Fibroblast of peridontal ligament (primary cell): ENCODE data around the gene NPDC1.
A peak's percentile ranks its signal among the peaks of the same experiment; 100 is the strongest.

ENCODE experiments used
- DNase-seq: peaks from one replicate; pipeline ENCODE4 v3.0.0-alpha.2; 2010; ENCODE audit errors: extremely low read depth

Gene NPDC1

GRCh38 chr9:137055385-137056364, 9.7 kb upstream of the NPDC1 start:
- DNase-seq = peak; percentile 76

GRCh38 chr9:137054932-137055384, 9.0 kb upstream of the NPDC1 start:
- no peak for DNase-seq

GRCh38 chr9:137053944-137054931, 8.3 kb upstream of the NPDC1 start, which contains the start of gene ENTPD2:
ENTPD2 (minus strand) TSS chr9:137054061; CDS start chr9:137053997, 64 bp downstream.
- DNase-seq = no peak

GRCh38 chr9:137052998-137053943, 7.3 kb upstream of the NPDC1 start:
- no peak for DNase-seq

- no peak for DNase-seq
Observed at GRCh38 chr9:137052293-137052692, 6.3 kb upstream of the NPDC1 start.

- no peak for DNase-seq
Observed at GRCh38 chr9:137051145-137051724, 5.3 kb upstream of the NPDC1 start.

- DNase-seq = no peak
Observed at GRCh38 chr9:137050570-137050969, 4.6 kb upstream of the NPDC1 start.

- peak; percentile 35 for DNase-seq
Observed at GRCh38 chr9:137049544-137050449, 3.8 kb upstream of the NPDC1 start.

- DNase-seq = no peak
Observed at GRCh38 chr9:137048655-137049543, 2.9 kb upstream of the NPDC1 start.

- peak; percentile 30 for DNase-seq
Observed at GRCh38 chr9:137045294-137046087, 486 bp downstream of the NPDC1 start.

GRCh38 chr9:137044502-137045177, 1.3 kb downstream of the NPDC1 start:
- DNase-seq = no peak

GRCh38 chr9:137044037-137044436, 1.9 kb downstream of the NPDC1 start:
- DNase-seq = no peak

- DNase-seq = no peak
Observed at GRCh38 chr9:137042751-137043727, 2.9 kb downstream of the NPDC1 start.

GRCh38 chr9:137041124-137041523, 4.9 kb downstream of the NPDC1 start:
- no peak for DNase-seq

- DNase-seq = no peak
Observed at GRCh38 chr9:137040568-137040967, 5.4 kb downstream of the NPDC1 start.
